HepG2 (cell line): ENCODE measurements around the gene NFATC2. TPM values are rescaled to one million over a fixed set of nuclear protein-coding genes. Genes with fewer than 3 reads are reported as not detected.

Experiments
- AFF4 ChIP-seq: sonication (generic); formaldehyde crosslinking; IDR thresholded peaks from 2 replicates; pipeline ENCODE4 v1.4.0; 2020; ENCODE audit warnings: missing genetic modification reagents
- BCLAF1 ChIP-seq: fragments of 450-650 bp; IDR thresholded peaks from 2 replicates; pipeline ENCODE4 v1.6.1; 2017; ENCODE audit warnings: mild to moderate bottlenecking
- CBX1 ChIP-seq: IDR thresholded peaks from one replicate; pipeline ENCODE4 v1.6.1; 2016; ENCODE audit warnings: antibody characterized with exemption, low read depth
- CEBPZ ChIP-seq: IDR thresholded peaks from 2 replicates; pipeline ENCODE4 v1.6.1; 2012; ENCODE audit warnings: low read length, improper control_type of control experiment
- ISL2 ChIP-seq: sonication (generic); formaldehyde crosslinking; IDR thresholded peaks from 2 replicates; pipeline ENCODE4 v1.5.0; 2020; ENCODE audit warnings: missing genetic modification reagents
- KLF9 ChIP-seq: IDR thresholded peaks from 2 replicates; pipeline ENCODE4 v1.6.1; 2016; ENCODE audit warnings: low read depth
- MTA1 ChIP-seq: sonication (generic); formaldehyde crosslinking; IDR thresholded peaks from 2 replicates; pipeline ENCODE4 v1.4.0; 2020; ENCODE audit warnings: missing genetic modification reagents, mild to moderate bottlenecking, borderline replicate concordance
- NFIB ChIP-seq: sonication (generic); formaldehyde crosslinking; IDR thresholded peaks from 2 replicates; pipeline ENCODE4 v1.9.0; 2021; ENCODE audit warnings: missing genetic modification reagents, mild to moderate bottlenecking, borderline replicate concordance
- PLSCR1 ChIP-seq: sonication (generic); formaldehyde crosslinking; IDR thresholded peaks from 2 replicates; pipeline ENCODE4 v1.5.0; 2020; ENCODE audit warnings: missing genetic modification reagents, mild to moderate bottlenecking, borderline replicate concordance
- RARG ChIP-seq: sonication (generic); formaldehyde crosslinking; IDR thresholded peaks from 2 replicates; pipeline ENCODE4 v1.4.0; 2020; ENCODE audit warnings: low read depth, mild to moderate bottlenecking, missing genetic modification reagents
- STAT6 ChIP-seq: sonication (generic); formaldehyde crosslinking; IDR thresholded peaks from 2 replicates; pipeline ENCODE4 v1.4.0; 2020; ENCODE audit warnings: missing genetic modification reagents, mild to moderate bottlenecking, borderline replicate concordance
- ZNF121 ChIP-seq: sonication (generic); formaldehyde crosslinking; IDR thresholded peaks from 2 replicates; pipeline ENCODE4 v1.5.0; 2020; ENCODE audit warnings: mild to moderate bottlenecking, missing genetic modification reagents
- ZNF296 ChIP-seq: sonication (generic); formaldehyde crosslinking; conservative IDR thresholded peaks from 2 replicates; pipeline ENCODE4 v1.5.0; 2020; ENCODE audit warnings: mild to moderate bottlenecking, missing genetic modification reagents
- polyA plus RNA-seq, 8 experiments: library from polyadenylated mRNA; depleted of rRNA in 3 of 8; stranded (reverse) in 7 of 8; unstranded in 1 of 8; fragments of >200 nt; fragmentation: Illumina TruSeq in 4 of 8; extraction: Trizol in 4 of 8; gene quantifications; 2 replicates each; pipeline versions ENCODE4 v1.2.1 to v1.2.3, GENCODE V29; 2011 to 2016; ENCODE audit warnings: low read depth in 4 of 8, missing spikeins in 1 of 8, mixed read lengths in 1 of 8; ENCODE audit not compliant: insufficient read depth in 1 of 8
- total RNA-seq, 5 experiments: library from RNA; depleted of rRNA; stranded (reverse); fragments of >200 nt; fragmentation: Illumina TruSeq; extraction: Trizol; gene quantifications; 2 replicates each; pipeline ENCODE4 v1.2.3, GENCODE V29; 2016; ENCODE audit warnings: low read depth in 1 of 5

NFATC2 gene
- total and polyA plus RNA-seq, 2 of the 13 experiments (the other 11 are each of a cell fraction or from before 2014, with no cell fraction given): 1.9 to 3.3 TPM

- TF ChIP-seq AFF4 (CRISPR knock-in tag) (no peak), MTA1 (CRISPR knock-in tag) (peak; percentile 30; the same call in 1 of the 2 replicates), BCLAF1 (no peak), CBX1 (no peak), ZNF121 (CRISPR knock-in tag) (no peak), KLF9 (no peak), CEBPZ (no peak), STAT6 (CRISPR knock-in tag) (no peak), ISL2 (CRISPR knock-in tag) (0 out of 2 replicates have a peak, but pooled peaks have one; percentile 31), PLSCR1 (CRISPR knock-in tag) (no peak), NFIB (CRISPR knock-in tag) (no peak), RARG (no peak), ZNF296 (CRISPR knock-in tag) (no peak)
Observed at GRCh38 chr20:51426718-51427650, 115.5 kb downstream of the NFATC2 start (continued).
